K562 (cell line): ENCODE results near the gene STX18.

Source experiments
- BRCA1 ChIP-seq, 2 experiments: fragments of 450-650 bp in 1 of 2; sonication (generic) in 1 of 2; formaldehyde crosslinking in 1 of 2; IDR thresholded peaks; 2 replicates each; pipeline versions ENCODE4 v1.5.0 to v1.6.1; 2017 to 2020; ENCODE audit warnings: mild to moderate bottlenecking in 1 of 2, missing genetic modification reagents in 1 of 2
- ETS1 ChIP-seq: conservative IDR thresholded peaks from 2 replicates; pipeline ENCODE4 v1.6.1; 2011; ENCODE audit warnings: low read depth, mild to moderate bottlenecking, low read length; ENCODE audit not compliant: control insufficient read depth
- GABPB1 ChIP-seq: sonication (generic); formaldehyde crosslinking; IDR thresholded peaks from 2 replicates; pipeline ENCODE4 v1.8.0; 2022; ENCODE audit warnings: mild to moderate bottlenecking, missing genetic modification reagents
- HDGF ChIP-seq: fragments of 450-650 bp; IDR thresholded peaks from 2 replicates; pipeline ENCODE4 v1.6.1; 2016
- NFYB ChIP-seq: IDR thresholded peaks from 2 replicates; pipeline ENCODE4 v1.6.1; 2011; ENCODE audit warnings: mild to moderate bottlenecking, moderate library complexity; ENCODE audit not compliant: insufficient read length; ENCODE audit errors: extremely low read depth
- SETDB1 ChIP-seq: IDR thresholded peaks from one replicate; pipeline ENCODE4 v1.6.1; 2012; ENCODE audit warnings: low read length, control low read depth, inconsistent platforms
- TAF1 ChIP-seq: IDR thresholded peaks from 2 replicates; pipeline ENCODE4 v1.6.1; 2011; ENCODE audit warnings: mild to moderate bottlenecking, low read length, moderate library complexity; ENCODE audit not compliant: insufficient read depth, control insufficient read depth, severe bottlenecking; ENCODE audit errors: extremely low read depth
- TARDBP ChIP-seq: fragments of 450-650 bp; IDR thresholded peaks from 2 replicates; pipeline ENCODE4 v1.6.1; 2016
- TF ChIP-seq, protein P1 (sequence below), 3 experiments: IDR thresholded peaks in 2 of 3; conservative IDR thresholded peaks in 1 of 3; 2 replicates each; pipeline ENCODE4 v1.5.1; 2011 to 2012; ENCODE audit warnings: low read length in 3 of 3, mild to moderate bottlenecking in 3 of 3, control low read depth in 2 of 3, improper control_type of control experiment in 1 of 3, inconsistent platforms in 1 of 3, low read depth in 1 of 3, mixed read lengths in 1 of 3, moderate library complexity in 1 of 3; ENCODE audit not compliant: insufficient read depth in 2 of 3

GRCh38 chr4:4425696-4426095 is 116.2 kb downstream of the STX18 start:
- TF ChIP-seq, protein P1, sequence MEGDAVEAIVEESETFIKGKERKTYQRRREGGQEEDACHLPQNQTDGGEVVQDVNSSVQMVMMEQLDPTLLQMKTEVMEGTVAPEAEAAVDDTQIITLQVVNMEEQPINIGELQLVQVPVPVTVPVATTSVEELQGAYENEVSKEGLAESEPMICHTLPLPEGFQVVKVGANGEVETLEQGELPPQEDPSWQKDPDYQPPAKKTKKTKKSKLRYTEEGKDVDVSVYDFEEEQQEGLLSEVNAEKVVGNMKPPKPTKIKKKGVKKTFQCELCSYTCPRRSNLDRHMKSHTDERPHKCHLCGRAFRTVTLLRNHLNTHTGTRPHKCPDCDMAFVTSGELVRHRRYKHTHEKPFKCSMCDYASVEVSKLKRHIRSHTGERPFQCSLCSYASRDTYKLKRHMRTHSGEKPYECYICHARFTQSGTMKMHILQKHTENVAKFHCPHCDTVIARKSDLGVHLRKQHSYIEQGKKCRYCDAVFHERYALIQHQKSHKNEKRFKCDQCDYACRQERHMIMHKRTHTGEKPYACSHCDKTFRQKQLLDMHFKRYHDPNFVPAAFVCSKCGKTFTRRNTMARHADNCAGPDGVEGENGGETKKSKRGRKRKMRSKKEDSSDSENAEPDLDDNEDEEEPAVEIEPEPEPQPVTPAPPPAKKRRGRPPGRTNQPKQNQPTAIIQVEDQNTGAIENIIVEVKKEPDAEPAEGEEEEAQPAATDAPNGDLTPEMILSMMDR (IDR thresholded peaks at IDR 0.05 in 2 of 3, conservative IDR thresholded peaks at IDR 0.05 in 1 of 3; ENCODE audit: insufficient read depth in 2 of 3, low read depth in 1 of 3, low read length in 3 of 3) = no peak
- TF ChIP-seq ETS1 (no peak), GABPB1 (CRISPR knock-in tag) (no peak), HDGF (no peak), TARDBP (no peak), SETDB1 (no peak), TAF1 (no peak), NFYB (no peak), BRCA1 (IDR thresholded peaks at IDR 0.05) (no peak), BRCA1 (CRISPR knock-in tag; IDR thresholded peaks at IDR 0.05) (no peak)
